Activated naive CD8-positive, alpha-beta T cell (primary cell): ENCODE measurements around the gene CALML5.
"Not testable (repeated sequence)": the region's sequence is repeated elsewhere in the genome, so short reads cannot be mapped to it uniquely, and the experiment has no call there.

Experiments
- H3K27ac Mint-ChIP-seq: one replicate; pipeline ENCODE4 v1.8.0; 2021; ENCODE audit warnings: mixed read lengths
- H3K27me3 Mint-ChIP-seq: one replicate; pipeline ENCODE4 v1.8.0; 2021; ENCODE audit warnings: mixed read lengths
- H3K36me3 Mint-ChIP-seq: one replicate; pipeline ENCODE4 v1.8.0; 2021; ENCODE audit warnings: mixed read lengths
- H3K4me1 Mint-ChIP-seq: one replicate; pipeline ENCODE4 v1.8.0; 2021; ENCODE audit warnings: low read depth, mixed read lengths
- H3K4me3 Mint-ChIP-seq: one replicate; pipeline ENCODE4 v1.8.0; 2021; ENCODE audit warnings: mild to moderate bottlenecking, mixed read lengths
- H3K9me3 Mint-ChIP-seq: one replicate; pipeline ENCODE4 v1.8.0; 2021; ENCODE audit warnings: low read depth, mixed read lengths

CALML5 gene

GRCh38 chr10:5476918-5477525 is 22.3 kb downstream of the CALML5 start:
- Mint-ChIP-seq H3K4me3 (no peak overlapping the region), H3K4me1 (no peaks in the 10 kb centered on the region), H3K9me3 (no peaks in the 10 kb centered on the region), H3K36me3 (no peaks in the 10 kb centered on the region), H3K27ac (no peak overlapping the region), H3K27me3 (no peaks in the 10 kb centered on the region)

- H3K27ac Mint-ChIP-seq, H3K4me1 Mint-ChIP-seq, H3K27me3 Mint-ChIP-seq, H3K9me3 Mint-ChIP-seq, H3K4me3 Mint-ChIP-seq, H3K36me3 Mint-ChIP-seq: not testable (repeated sequence)
These were observed 23.2 kb downstream of the CALML5 start for GRCh38 chr10:5475974-5476807.

GRCh38 chr10:5475088-5475487 is 24.3 kb downstream of the CALML5 start:
- H3K4me3 Mint-ChIP-seq, H3K9me3 Mint-ChIP-seq, H3K27ac Mint-ChIP-seq, H3K36me3 Mint-ChIP-seq, H3K4me1 Mint-ChIP-seq, H3K27me3 Mint-ChIP-seq: not testable (repeated sequence)

- H3K27ac Mint-ChIP-seq, H3K36me3 Mint-ChIP-seq, H3K4me3 Mint-ChIP-seq, H3K9me3 Mint-ChIP-seq, H3K4me1 Mint-ChIP-seq, H3K27me3 Mint-ChIP-seq: not testable (repeated sequence)
These were observed 24.7 kb downstream of the CALML5 start for GRCh38 chr10:5474642-5475041.

GRCh38 chr10:5470062-5470751 is 29.2 kb downstream of the CALML5 start:
- Mint-ChIP-seq H3K27me3 (no peaks in the 10 kb centered on the region), H3K4me1 (peaks cover 5% of the 10 kb centered on the region), H3K27ac (no peak overlapping the region), H3K9me3 (no peaks in the 10 kb centered on the region), H3K36me3 (no peaks in the 10 kb centered on the region), H3K4me3 (no peak overlapping the region)

GRCh38 chr10:5469353-5470061 is 29.9 kb downstream of the CALML5 start:
- Mint-ChIP-seq H3K27me3 (no peaks in the 10 kb centered on the region), H3K4me3 (no peak overlapping the region), H3K4me1 (peaks cover 5% of the 10 kb centered on the region), H3K27ac (no peak overlapping the region), H3K36me3 (no peaks in the 10 kb centered on the region), H3K9me3 (no peaks in the 10 kb centered on the region)

GRCh38 chr10:5468262-5469106 is 30.9 kb downstream of the CALML5 start:
- Mint-ChIP-seq H3K4me3 (no peak overlapping the region), H3K27ac (no peak overlapping the region), H3K9me3 (no peaks in the 10 kb centered on the region), H3K27me3 (no peaks in the 10 kb centered on the region), H3K4me1 (peaks cover 5% of the 10 kb centered on the region), H3K36me3 (peaks cover under 1% of the 10 kb centered on the region)

GRCh38 chr10:5467634-5468255 is 31.6 kb downstream of the CALML5 start:
- H3K27me3 Mint-ChIP-seq, result no peaks in the 10 kb centered on the region
- H3K36me3 Mint-ChIP-seq, result peaks cover 3% of the 10 kb centered on the region
- peaks cover 5% of the 10 kb centered on the region for H3K4me1 Mint-ChIP-seq
- H3K27ac Mint-ChIP-seq, result no peak overlapping the region
- no peak overlapping the region for H3K4me3 Mint-ChIP-seq
- H3K9me3 Mint-ChIP-seq, result no peaks in the 10 kb centered on the region

GRCh38 chr10:5467207-5467535 is 32.2 kb downstream of the CALML5 start:
- Mint-ChIP-seq H3K27ac (no peak overlapping the region), H3K27me3 (no peaks in the 10 kb centered on the region), H3K4me1 (peaks cover 5% of the 10 kb centered on the region), H3K4me3 (no peak overlapping the region), H3K36me3 (peaks cover 3% of the 10 kb centered on the region), H3K9me3 (no peaks in the 10 kb centered on the region)

GRCh38 chr10:5466451-5467206 is 32.7 kb downstream of the CALML5 start:
- peaks cover 5% of the 10 kb centered on the region for H3K4me1 Mint-ChIP-seq
- H3K4me3 Mint-ChIP-seq, result no peak overlapping the region
- peaks cover 3% of the 10 kb centered on the region for H3K36me3 Mint-ChIP-seq
- no peaks in the 10 kb centered on the region for H3K9me3 Mint-ChIP-seq
- H3K27me3 Mint-ChIP-seq, result no peaks in the 10 kb centered on the region
- H3K27ac Mint-ChIP-seq, result no peak overlapping the region

- Mint-ChIP-seq H3K4me3 (no peak overlapping the region), H3K27ac (no peak overlapping the region), H3K27me3 (no peaks in the 10 kb centered on the region), H3K4me1 (peaks cover 5% of the 10 kb centered on the region), H3K9me3 (no peaks in the 10 kb centered on the region), H3K36me3 (peaks cover 3% of the 10 kb centered on the region)
These were observed 33.4 kb downstream of the CALML5 start for GRCh38 chr10:5465976-5466450.

- Mint-ChIP-seq H3K27ac (no peak overlapping the region), H3K4me1 (peaks cover 5% of the 10 kb centered on the region), H3K27me3 (no peaks in the 10 kb centered on the region), H3K9me3 (no peaks in the 10 kb centered on the region), H3K4me3 (no peak overlapping the region), H3K36me3 (peaks cover 3% of the 10 kb centered on the region)
These were observed 34.8 kb downstream of the CALML5 start for GRCh38 chr10:5464546-5464945.

GRCh38 chr10:5462841-5463293 is 36.5 kb downstream of the CALML5 start:
- peaks cover 5% of the 10 kb centered on the region for H3K36me3 Mint-ChIP-seq
- no peaks in the 10 kb centered on the region for H3K9me3 Mint-ChIP-seq
- H3K4me1 Mint-ChIP-seq, result peaks cover 11% of the 10 kb centered on the region
- no peak overlapping the region for H3K4me3 Mint-ChIP-seq
- H3K27me3 Mint-ChIP-seq, result no peaks in the 10 kb centered on the region
- H3K27ac Mint-ChIP-seq, result no peak overlapping the region
